ENCODE data around the gene DOK6.

Gene DOK6

DNA sequence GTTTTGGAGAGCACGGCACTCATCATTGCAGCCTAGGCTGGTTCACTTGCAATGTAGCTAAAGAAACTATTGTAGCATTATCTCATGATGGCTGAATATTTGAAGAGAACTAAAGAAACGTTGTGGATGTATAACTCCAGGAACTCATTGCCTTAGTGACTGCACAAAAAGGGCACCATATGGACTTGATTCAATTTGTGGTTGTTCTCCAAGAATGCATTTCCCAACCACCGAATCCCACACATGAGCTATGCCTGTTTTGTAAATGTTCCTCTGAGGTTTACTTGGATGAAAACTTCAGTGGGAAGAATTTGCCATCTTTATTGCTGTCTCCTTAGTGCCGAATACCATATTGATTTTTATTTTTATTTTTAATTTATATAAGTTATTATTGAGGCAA, 43.5 kb downstream of the DOK6 start:
- no peak for DNase-seq

DNA sequence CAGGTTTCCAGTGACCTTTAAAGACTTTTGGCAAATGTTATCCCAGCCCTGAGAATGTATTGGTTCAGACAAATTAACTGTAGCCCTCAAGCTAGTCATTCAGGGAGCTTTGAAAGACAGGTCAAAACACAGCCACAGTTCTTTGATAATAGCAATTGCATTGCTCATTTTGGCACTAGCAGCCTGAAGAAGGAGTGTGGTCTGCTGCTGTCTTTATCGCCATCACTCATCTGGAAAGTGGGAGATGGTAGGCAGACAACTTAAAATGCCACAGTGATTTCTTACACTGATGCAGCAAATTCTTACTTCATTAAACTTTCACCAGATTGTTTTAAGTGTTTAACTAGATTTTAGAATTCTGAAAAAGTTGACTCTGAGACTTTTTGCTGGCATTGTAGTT, 47.2 kb downstream of the DOK6 start:
- no peak for DNase-seq

DNA sequence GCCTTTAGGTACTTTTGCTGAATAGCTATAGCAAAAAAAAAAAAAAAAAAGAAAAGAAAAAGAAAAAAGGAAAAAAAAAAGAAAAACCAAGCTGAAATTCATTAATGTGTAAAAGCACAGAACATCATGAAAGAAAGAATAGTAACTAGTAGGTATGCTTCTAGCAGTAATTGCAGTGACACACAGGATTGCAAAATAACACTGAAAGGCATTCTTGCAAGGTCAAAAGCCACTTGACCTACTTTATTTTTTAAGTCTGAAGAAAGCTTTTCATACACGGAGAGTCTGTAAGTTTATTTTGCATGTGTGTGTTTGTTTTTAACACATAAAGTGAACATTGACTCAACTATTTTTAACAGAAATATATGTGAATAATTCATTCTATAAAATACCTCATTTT, 54.4 kb downstream of the DOK6 start:
- no peak for DNase-seq

DNA sequence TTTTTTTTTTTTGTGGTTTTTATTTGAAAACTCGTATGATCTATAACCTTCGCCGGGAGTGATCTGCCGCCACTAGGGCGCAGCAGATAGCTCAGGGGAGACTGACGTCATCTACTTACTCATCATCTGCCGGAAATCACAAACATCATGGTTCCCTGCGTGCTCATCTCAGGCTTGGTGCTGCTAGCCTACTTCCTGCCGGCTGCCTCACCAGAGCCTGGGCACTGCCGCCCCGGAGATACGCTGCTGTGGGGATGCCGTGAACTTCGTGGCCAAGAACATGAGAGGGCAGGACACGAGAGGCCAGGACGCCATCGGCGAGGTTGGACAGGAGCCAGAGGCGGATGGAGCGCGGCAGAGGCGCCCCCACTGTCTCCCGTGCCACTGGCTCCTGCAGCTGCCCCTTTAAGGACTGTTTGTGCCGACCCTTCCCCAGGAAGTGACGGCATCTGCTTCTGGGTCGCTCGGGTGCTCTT, 68.8 kb downstream of the DOK6 start:
- no peak for DNase-seq

DNA sequence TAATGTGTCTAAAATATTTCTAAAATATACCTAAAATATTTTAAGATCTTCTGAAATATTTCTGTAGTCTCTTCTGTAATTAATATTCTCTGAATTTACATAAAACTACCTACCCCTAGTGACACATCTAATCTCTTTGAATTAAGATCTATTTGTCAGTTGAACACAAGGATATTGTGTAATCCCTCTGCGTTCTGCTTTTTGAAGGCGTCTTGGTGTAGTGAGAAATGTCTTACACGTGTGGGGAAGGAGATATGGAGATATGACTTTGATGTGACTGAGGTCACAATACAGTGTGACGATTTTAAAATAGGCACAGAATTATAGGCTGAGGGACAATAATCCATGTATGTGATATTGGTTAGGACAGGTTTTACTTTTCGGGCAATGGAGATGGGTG, 79.8 kb downstream of the DOK6 start:
- no peak for DNase-seq

DNA sequence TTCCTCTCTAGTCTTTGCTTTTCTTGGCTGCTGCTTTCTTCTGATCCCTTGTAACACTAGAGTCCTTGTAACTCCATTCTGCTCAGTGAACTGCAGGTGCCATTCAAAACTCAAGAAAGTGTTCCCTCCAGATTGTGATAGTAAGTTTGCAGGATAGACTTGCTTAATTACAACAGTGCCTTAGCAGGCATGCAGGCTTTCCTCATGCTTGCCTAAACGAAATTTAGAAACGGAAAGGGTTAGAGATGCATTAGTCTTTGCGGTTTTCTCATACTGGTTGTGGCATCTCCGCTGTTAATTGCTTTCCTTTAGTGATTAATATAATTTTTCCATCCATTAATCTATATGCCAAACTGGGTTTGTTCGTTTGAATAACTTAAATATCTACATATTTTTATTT, 82.9 kb downstream of the DOK6 start:
- DNase-seq = no peak

DNA sequence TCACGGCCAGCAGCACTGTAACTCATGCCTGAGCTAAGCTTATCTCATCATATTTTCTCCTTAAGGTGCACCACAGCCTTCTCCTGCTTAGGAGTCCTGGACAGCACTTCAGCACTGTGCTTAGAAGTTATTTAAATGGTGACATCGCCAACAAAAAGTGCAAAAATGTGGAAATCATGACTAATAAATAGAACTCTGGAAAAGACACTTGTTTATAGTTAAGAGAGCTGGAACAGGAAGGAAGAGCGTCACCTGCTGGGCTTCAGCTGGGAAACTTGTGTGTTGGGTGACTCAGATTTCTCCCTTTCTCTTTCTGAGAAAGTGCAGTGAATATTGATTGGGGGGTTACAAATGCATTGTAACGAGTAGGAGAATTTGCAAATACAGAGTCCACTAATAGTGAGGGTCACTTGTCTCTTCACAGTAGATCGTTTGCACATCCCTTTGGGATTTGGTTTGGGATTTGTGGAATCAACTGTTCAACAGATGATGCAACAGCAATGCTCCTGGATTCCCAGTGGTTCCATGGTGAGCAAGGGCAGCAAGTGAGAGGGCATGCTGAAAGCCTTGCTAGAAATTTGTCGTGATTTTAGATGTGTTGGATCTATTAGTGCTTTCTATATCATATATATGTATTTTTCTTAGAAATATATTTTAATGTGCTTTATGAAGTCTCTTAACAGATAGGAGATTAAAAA, 84.2 kb downstream of the DOK6 start:
- DNase-seq = no peak

DNA sequence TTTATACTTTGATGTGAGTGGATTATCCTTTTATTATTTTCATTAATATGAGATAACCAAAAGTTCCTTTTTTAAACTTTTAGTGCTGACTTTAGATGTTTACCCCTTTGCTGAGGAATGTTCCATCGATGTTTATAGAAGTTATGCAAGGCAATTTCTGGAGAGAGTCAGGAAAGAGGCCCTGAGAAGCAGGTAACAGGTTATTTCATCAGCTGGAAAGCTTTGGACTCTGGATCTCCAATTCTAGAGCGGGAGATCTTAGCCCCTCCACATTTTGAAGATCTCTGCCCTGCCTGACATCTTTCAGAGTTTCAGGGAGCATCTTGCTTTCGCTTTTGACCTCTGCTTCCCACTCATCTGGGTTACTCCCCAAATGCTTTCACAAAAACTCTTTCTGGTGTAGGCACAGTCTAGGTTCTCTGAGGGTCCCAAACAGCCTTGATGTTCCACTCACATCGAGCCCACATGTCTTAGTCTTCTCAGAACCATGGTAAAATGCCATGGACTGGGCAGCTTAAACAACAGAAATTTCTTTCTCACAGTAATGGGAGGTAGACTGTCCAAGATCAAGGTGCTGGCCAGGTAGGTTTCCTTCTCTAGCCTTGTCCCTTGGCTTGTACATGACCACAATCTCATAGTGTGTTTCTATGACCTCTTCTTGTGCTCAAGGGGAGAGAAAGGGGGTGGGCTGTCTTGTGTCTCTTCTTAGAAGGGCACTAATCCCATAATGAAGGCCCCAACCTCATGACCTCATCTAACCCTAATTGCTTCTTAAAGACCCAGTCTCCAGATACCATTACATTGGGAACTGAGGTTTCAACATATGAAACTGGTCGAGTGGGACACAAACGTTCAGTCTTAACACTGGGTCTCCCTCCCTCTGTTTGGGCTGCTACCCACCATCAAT, 87.1 kb downstream of the DOK6 start:
- DNase-seq = no peak

DNA sequence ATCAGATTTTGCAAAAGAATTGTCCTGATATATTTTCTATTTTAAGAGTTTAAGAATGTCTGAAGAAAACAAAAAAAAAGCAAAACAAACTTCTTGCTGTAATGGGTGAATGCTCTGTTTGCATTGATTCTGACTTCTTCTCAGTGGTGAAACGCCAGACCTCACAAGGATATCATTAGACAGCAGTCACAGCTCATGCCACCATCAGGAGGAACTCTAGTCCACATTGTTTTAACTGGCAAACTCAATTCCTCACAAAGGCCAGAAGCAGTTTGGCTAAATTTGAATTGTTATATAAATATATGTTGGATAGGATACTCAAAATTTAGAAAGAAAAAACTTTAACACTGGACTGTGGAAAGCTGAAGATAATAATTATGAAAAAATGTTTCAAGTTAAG, 89.4 kb downstream of the DOK6 start:
- DNase-seq = no peak

DNA sequence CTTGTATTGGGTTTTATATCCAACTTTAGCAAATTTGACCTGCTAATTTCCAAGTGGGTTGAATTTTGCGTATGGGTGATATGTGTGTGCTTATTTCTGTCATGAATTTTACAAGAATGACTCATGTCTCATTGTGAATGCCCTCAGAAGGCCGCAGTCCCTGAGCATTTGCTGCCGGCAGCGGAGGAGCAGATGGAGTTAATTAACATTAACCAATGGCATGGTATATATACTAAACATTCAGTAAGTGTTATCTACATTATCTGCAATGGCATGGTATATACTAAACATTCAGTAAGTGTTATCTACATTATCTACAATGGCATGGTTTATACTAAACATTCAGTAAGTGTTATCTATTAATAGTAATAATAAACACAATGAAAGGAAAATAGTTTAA, 90.1 kb downstream of the DOK6 start:
- DNase-seq = no peak

DNA sequence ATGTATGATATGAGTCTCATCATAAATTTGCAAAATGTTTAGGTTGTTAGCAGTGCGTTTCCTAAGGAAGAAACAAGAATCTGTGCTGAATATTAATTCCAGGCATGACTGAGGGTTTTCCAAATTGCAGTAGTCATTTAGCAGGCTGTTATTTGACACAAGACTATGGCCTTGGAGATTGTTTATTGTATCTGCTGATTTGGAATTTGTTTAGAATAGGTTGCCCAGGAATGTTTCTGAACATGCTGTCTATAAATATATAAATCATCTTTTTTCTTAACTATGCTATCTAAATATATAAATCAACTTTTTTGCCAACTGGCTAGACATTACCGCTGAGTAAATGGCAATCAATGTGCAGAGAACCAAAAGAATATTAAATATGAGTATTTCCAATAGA, 90.9 kb downstream of the DOK6 start:
- DNase-seq = no peak

DNA sequence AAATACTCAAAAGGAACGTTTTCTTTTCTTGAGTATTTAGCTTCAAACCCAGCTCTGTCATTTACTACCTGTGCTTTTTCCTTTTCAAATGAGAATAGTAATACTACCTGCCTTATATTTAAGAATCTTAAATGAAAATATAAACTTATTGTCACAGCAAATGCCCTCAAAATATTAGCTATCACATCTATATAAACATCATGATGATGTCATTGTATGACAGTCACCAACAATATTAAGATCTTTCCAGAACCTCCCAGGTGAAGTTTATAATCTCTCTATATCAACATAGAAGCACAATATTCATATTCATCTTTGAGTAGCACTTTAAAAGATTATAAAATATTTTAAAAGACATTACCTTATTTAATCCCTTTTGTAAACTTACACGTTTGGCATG, 92.2 kb downstream of the DOK6 start:
- DNase-seq = no peak

DNA sequence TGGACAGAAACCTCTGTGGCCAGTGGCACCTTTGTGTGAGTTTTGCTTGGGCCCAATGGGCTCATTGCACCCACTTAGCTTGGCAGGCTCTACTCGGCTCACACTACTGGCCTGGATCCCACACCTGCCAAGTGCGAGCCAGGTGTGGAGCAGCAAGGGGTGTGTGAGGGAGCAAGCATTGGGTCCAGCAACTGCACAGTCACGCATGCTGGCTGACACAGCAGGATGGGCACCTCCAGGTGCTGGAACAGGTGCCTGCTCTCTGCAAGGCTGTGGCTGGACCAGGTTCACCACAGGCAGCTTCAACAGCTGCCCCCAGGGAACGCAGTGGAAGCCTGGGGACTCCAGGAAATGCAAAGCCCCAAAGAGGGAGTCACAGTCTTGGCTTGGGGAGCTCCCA, 94.2 kb downstream of the DOK6 start:
- no peak for DNase-seq

DNA sequence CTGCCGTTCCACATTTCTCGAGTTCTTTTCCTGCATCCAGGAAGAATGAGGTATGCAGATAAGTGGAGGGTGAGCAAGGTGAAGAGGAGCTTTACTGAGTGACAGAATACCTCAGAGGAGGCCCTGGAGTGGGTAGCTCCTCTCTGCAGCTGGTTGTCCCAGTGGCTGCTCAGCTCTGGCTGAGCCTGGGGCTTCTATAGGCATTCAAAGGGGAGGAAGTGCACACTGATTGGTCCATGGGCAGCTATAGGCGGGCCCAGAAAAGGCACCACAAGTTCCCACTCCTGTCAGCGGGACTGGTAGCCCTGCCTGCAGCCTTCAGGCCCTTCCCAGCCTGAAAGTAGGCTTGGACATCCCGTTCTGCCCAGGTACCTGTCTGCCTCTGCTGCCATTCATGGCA, 94.7 kb downstream of the DOK6 start:
- no peak for DNase-seq

DNA sequence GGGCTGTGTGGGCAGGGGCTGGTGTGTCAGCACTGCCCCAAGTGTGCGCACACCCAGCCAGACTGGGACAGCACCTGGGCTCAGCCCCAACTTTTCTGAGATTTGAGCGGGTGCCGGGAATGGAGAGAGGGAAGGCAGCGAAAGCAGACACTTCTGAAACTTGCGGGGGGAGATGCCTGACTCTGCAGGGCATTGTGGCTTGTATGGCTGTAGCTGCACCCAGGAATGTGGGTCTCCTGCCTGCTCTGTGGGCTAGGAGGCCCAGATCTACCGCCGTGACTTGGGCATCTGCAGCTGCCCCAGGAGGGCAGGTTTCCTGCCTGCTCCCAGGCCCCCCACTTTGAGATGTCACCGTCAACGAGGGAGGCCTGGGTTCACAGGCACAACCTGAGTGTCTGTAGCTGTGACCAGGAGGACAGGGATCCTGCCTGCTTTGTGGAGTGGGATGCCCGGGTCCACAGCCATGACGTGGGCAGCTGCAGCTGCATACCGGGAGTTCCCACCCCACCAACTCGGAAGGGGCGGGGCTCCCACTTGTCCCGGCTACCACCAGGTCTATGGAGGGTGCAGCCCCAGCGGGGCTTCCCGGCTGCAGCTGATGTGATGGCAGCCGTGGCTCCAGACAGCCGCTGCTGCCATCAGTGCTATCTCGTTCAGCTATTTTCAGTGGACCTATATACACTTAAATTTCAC, 95.3 kb downstream of the DOK6 start:
- DNase-seq = no peak

DNA sequence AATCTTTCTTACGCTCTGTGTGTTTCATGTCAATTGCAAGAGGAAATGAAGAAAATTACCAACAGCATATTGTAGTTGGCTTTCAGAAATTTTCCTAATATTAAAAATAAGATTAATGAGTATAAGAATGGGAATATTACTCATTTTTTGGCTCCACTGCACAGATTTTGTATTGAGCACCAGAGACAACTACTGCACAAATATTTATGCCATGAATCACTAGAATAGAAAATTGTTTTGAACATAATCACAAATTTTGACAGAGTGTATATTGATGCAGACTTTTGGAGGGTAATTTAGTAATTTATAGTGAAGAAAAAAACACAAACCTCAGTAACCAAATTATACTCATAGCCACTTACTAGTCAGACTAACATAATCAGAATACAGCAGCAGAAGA, 118.3 kb downstream of the DOK6 start:
- DNase-seq = no peak

DNA sequence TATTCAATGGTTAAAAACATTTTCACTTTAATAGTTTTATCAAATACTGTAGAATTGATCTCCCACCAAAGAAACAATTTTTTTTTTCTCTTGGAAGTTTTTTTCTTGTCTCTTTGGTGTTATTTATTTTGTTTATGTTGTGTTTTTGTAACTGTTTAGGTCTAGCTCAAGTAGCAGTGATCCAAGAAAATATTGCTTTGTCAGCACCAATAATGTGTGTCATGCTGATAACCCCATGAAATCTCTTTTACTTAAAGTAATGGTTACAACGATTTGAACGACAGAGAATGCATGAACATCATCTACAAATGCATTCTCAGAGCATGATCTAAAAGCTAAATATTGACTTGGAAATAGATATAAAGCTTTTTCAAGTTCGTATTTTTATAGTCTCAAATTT, 122.9 kb downstream of the DOK6 start:
- DNase-seq = no peak

DNA sequence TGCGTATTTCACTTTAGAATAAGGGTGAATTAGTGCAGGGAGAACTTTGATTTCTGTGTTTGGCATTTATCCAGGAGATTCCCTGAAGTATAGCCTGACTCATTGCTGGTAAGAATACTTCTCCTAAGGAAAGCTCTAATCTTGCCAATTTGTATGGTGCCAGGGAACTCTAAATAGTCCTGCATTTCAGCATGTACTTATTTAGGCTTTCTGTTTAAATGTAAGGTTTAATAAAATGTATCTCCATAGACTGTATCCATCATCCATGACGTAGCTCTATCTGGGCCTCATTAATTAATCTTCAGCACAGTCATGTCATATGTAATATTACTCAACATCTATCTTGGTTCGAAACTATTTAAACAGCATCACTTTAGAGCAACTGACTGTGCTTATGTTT, 127.7 kb downstream of the DOK6 start:
- no peak for DNase-seq

DNA sequence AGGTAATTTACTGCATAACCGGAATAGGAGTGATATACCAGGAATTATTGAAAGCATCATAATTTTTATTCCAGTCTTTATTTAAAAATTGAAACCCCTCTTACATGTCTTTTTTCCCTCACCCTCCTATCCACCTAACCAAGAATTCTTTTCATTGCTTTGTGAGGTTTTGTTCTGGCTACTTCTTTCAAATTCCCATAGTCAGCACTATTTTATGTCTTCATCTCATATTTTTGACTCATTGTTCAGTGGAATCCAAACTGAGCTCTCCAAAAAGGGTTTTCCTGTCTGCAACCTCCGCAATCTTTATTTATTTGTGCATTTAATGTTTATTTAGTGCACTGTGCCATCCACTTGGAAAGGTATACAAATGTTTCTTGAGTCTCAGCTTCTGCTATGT, 128.5 kb downstream of the DOK6 start:
- no peak for DNase-seq

DNA sequence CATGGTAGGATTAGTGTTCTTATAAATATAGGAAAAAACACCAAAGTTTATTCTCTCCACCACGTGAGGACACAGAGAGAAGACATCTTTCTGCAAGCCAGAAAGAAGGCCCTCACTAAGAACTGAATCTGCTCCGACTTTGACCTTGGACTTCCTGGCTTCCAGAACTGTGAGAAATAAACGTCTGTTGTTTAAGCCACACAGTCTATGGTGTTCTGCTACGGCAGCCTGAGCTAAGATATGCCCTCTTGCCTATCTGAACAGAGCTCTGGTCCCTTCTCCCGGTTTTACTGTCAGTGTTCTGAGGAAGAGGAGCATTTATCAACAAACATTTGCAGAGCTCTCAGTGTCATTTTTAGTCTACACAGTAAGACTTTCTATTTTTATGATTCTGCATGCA, 131.3 kb downstream of the DOK6 start:
- no peak for DNase-seq

DNA sequence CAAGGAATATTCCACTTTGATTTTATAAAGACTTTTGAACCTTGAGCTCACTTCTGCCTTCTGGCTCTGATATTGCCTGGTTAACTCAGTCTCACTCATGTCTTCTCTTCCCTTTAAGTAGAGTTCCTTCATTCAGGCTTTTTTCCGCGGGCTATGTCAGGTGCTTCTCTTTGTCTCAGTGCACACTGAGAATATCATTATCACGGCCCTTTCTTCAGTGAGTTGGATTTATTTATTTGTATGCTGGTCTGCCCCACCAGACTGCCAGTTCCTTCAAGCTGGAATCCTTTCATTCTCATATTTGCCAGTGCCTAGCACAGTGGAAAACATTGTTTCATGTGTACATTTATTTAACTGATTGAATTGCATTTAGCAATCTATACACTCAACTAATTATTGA, 136.5 kb downstream of the DOK6 start:
- no peak for DNase-seq

DNA sequence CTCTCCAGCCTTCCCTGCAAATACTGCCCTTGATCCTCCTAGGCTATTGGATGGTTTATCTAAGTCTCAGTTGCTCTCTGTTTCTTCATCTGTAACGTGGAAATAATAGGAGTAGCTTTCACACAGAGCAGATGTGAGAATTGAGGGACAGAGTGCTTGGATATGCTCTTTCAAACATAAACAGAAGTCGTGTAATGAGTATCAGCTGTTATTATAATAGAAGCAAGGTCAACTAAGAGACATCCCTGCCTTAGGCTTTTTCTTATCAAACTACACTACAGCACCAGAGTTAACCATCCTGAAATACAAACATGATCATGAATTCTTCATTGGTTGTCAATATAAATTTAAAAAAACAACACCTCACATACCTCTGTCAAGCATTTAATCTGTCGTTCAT, 138.2 kb downstream of the DOK6 start:
- no peak for DNase-seq

DNA sequence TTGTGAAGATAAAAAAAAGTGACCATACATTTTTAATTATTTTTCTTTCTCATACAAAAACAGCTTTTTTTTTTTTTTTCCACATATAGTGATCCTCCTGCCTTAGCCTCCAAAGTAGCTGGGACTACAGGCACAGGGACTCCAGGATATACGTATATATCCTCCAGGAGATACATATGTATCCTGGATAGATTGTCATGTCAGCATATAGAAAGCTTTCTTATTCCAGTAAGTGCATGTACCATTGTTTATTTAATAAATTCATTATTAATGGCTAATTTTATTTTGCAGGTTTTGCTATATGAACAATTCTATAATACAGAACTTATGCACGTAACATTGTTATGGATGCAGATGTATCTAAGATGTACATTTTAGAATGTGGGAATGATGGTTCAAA, 138.7 kb downstream of the DOK6 start:
- DNase-seq = no peak

DNA sequence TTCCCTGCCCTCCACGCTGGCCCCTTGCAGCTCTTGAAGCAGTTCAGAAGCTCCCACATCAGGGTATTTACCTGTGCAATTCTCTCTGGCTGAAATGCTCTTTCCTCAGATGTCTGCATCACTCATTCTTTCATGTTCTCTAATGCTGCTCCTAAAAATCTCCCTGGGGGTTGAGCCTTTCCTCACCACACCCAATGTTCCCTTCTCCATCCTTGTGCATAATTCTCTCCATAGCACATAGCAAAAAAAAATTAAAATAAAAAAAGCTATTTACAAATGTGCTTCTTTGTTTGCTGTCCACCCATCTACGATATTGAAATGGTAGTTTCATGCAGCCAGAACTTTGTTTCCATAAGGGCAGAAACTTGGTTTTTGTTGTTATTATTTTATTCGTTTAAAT, 155.5 kb downstream of the DOK6 start:
- no peak for DNase-seq
